Keratinocyte (primary cell): ENCODE results near the gene PTPN4. TPM values are rescaled to one million over a fixed set of nuclear protein-coding genes. Genes with fewer than 3 reads are reported as not detected.

Experiments used
- DNase-seq: peaks from one replicate; pipeline ENCODE4 v3.0.0-alpha.2; 2011; ENCODE audit warnings: low read depth, missing footprints, low spot score
- FAIRE-seq: peaks from 2 replicates; lab custom pipeline; 2011; peaks lifted over from hg19 to GRCh38; lab: Jason Lieb, UNC
- H2AFZ ChIP-seq: 2 replicates; pipeline ENCODE4 v1.6.0; 2012; ENCODE audit warnings: low read length, control low read depth, inconsistent platforms; ENCODE audit not compliant: control insufficient read depth
- H3K27ac ChIP-seq: 2 replicates; pipeline ENCODE4 v1.5.1; 2011; ENCODE audit warnings: low read length; ENCODE audit not compliant: control insufficient read depth, insufficient read depth
- H3K27me3 ChIP-seq: 3 replicates; pipeline ENCODE4 v1.6.0; 2011; ENCODE audit warnings: low read length; ENCODE audit not compliant: control insufficient read depth, insufficient read depth; ENCODE audit errors: extremely low read depth
- H3K36me3 ChIP-seq, 2 experiments: 2 replicates in 1 of 2; 3 replicates in 1 of 2; pipeline ENCODE4 v1.5.1; 2011; ENCODE audit warnings: low read length in 2 of 2, mild to moderate bottlenecking in 1 of 2; ENCODE audit not compliant: control insufficient read depth in 2 of 2, insufficient read depth in 2 of 2; ENCODE audit errors: extremely low read depth in 1 of 2
- H3K4me1 ChIP-seq: 3 replicates; pipeline ENCODE4 v1.5.1; 2011; ENCODE audit warnings: low read length; ENCODE audit not compliant: control insufficient read depth, insufficient read depth; ENCODE audit errors: extremely low read depth
- H3K4me2 ChIP-seq: 3 replicates; pipeline ENCODE4 v1.6.0; 2011; ENCODE audit warnings: low read depth, low read length; ENCODE audit not compliant: control insufficient read depth, insufficient read depth; ENCODE audit errors: extremely low read depth
- H3K4me3 ChIP-seq, 3 experiments: fragments of 200-600 bp in 1 of 3; sonication (generic) in 1 of 3; 2 replicates in 2 of 3; 3 replicates in 1 of 3; pipeline ENCODE4 v1.5.1; 2011 to 2016; ENCODE audit warnings: low read length in 3 of 3, mild to moderate bottlenecking in 3 of 3, control low read depth in 2 of 3, inconsistent platforms in 1 of 3, low read depth in 1 of 3, mixed read lengths in 1 of 3, mixed run types in 1 of 3, moderate library complexity in 1 of 3; ENCODE audit not compliant: control insufficient read depth in 2 of 3, insufficient read depth in 2 of 3; ENCODE audit errors: extremely low read depth in 1 of 3
- H3K79me2 ChIP-seq: 2 replicates; pipeline ENCODE4 v1.6.0; 2012; ENCODE audit warnings: low read length; ENCODE audit not compliant: control insufficient read depth, insufficient read depth
- H3K9ac ChIP-seq: 3 replicates; pipeline ENCODE4 v1.6.0; 2011; ENCODE audit warnings: low read length; ENCODE audit not compliant: control insufficient read depth, insufficient read depth; ENCODE audit errors: extremely low read depth
- H3K9me1 ChIP-seq: 3 replicates; pipeline ENCODE4 v1.6.0; 2011; ENCODE audit warnings: low read length; ENCODE audit not compliant: control insufficient read depth, insufficient read depth; ENCODE audit errors: extremely low read depth
- H3K9me3 ChIP-seq: 2 replicates; pipeline ENCODE4 v1.5.1; 2012; ENCODE audit warnings: low read depth, low read length; ENCODE audit not compliant: control insufficient read depth
- H4K20me1 ChIP-seq: 3 replicates; pipeline ENCODE4 v1.6.0; 2011; ENCODE audit warnings: low read length; ENCODE audit not compliant: control insufficient read depth, insufficient read depth; ENCODE audit errors: extremely low read depth
- EZH2 ChIP-seq: IDR thresholded peaks from one replicate; pipeline ENCODE4 v1.6.1; 2012; ENCODE audit warnings: inconsistent platforms, mild to moderate bottlenecking, low read length, moderate library complexity
- dilution Hi-C: fragments of 300-500 bp; cut with MboI; formaldehyde crosslinking; loops from one replicate; pipeline ENCODE4 v1.7.0; 2020; ENCODE audit warnings: low sequenced_read_pairs; ENCODE audit not compliant: extremely low pct_ligation_motif_present
- polyA plus RNA-seq, 5 experiments: library from polyadenylated mRNA; depleted of rRNA in 3 of 5; stranded (reverse) in 3 of 5; stranded (forward) in 1 of 5; unstranded in 1 of 5; fragments of >200 nt; gene quantifications; 1 replicate in 1 of 5; 2 replicates in 3 of 5; 3 replicates in 1 of 5; pipeline versions ENCODE4 v1.2.1 to v1.2.3, GENCODE V29; 2011 to 2012; ENCODE audit warnings: missing spikeins in 2 of 5, low read depth in 1 of 5, low replicate concordance in 1 of 5
- TF ChIP-seq, protein P1 (sequence below), 3 experiments: IDR thresholded peaks in 1 of 3; conservative IDR thresholded peaks in 1 of 3; optimal IDR thresholded peaks in 1 of 3; 2 replicates in 2 of 3; 3 replicates in 1 of 3; pipeline versions ENCODE3 to v1.5.1; 2011; ENCODE audit warnings: low read length in 3 of 3, mild to moderate bottlenecking in 3 of 3, moderate library complexity in 2 of 3, control low read depth in 1 of 3, inconsistent platforms in 1 of 3; ENCODE audit not compliant: insufficient read depth in 2 of 3; ENCODE audit errors: extremely low read depth in 1 of 3

PTPN4 gene
- polyA plus RNA-seq, 1 donor (not counting 4 experiments of a cell fraction or from before 2014, with no cell fraction given): 20.6 TPM

DNA sequence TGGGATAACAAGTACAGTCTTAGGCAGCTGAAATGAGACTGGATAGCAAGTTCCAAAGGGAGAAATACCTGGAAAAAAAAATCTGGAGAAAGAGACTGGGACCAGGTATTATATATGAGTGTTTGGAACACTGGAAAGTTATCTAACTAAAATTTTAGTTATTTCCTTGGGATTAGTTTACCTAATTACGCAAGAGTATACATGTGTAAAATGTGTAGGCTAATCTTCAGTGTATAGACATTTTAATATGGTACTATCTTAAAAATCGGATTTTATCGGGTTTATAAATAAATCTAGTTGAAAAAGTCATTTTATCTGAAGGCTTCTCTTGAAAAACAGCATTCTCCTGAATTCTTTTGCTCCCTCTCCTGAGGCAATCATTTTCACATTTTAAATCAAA is 257.1 kb downstream of the PTPN4 start:
- Histone ChIP-seq H3K4me3 (no peak overlapping the region), H3K9me3 (no peaks in the 10 kb centered on the region), H3K79me2 (peaks cover 23% of the 10 kb centered on the region), H3K36me3 (no peaks in the 10 kb centered on the region), H3K4me1 (peaks cover 17% of the 10 kb centered on the region), H2AFZ (no peak overlapping the region), H3K9ac (no peak overlapping the region), H3K4me2 (no peak overlapping the region), H3K9me1 (peaks cover 2% of the 10 kb centered on the region), H3K27me3 (no peaks in the 10 kb centered on the region), H3K27ac (no peak overlapping the region), H4K20me1 (no peaks in the 10 kb centered on the region)
- dilution Hi-C loops: no loop called here
- DNase-seq (no peak), FAIRE-seq (no peak)
- TF ChIP-seq EZH2: no peak
- TF ChIP-seq, protein P1, sequence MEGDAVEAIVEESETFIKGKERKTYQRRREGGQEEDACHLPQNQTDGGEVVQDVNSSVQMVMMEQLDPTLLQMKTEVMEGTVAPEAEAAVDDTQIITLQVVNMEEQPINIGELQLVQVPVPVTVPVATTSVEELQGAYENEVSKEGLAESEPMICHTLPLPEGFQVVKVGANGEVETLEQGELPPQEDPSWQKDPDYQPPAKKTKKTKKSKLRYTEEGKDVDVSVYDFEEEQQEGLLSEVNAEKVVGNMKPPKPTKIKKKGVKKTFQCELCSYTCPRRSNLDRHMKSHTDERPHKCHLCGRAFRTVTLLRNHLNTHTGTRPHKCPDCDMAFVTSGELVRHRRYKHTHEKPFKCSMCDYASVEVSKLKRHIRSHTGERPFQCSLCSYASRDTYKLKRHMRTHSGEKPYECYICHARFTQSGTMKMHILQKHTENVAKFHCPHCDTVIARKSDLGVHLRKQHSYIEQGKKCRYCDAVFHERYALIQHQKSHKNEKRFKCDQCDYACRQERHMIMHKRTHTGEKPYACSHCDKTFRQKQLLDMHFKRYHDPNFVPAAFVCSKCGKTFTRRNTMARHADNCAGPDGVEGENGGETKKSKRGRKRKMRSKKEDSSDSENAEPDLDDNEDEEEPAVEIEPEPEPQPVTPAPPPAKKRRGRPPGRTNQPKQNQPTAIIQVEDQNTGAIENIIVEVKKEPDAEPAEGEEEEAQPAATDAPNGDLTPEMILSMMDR (optimal IDR thresholded peaks at IDR 0.05 in 1 of 3, IDR thresholded peaks at IDR 0.05 in 1 of 3, conservative IDR thresholded peaks at IDR 0.05 in 1 of 3; ENCODE audit: extremely low read depth in 1 of 3, insufficient read depth in 2 of 3, low read length in 3 of 3): no peak

DNA sequence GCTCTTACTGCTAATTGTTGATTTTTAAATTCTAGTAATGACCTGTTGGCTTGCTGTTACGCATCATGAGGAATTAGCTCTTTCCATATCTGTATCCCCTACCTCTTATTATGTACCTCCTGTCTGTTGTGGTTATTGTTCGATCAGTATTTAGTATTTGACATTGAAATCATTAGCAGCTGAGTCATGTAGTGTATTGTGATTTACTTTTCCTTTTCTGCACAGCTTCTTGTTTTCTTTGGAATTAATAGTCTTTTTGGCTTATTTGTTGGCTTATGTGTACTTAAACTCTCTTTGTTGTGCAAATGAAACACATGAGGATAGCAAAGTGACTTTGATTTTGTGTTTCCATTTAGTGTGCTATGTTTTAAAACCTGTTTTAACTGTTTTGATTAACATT is 257.5 kb downstream of the PTPN4 start:
- no peaks in the 10 kb centered on the region for H3K36me3 ChIP-seq
- no peaks in the 10 kb centered on the region for H4K20me1 ChIP-seq
- peaks cover 23% of the 10 kb centered on the region for H3K79me2 ChIP-seq
- no peaks in the 10 kb centered on the region for H3K27me3 ChIP-seq
- no peak for DNase-seq
- peaks cover under 1% of the 10 kb centered on the region for H3K9me1 ChIP-seq
- peaks cover 15% of the 10 kb centered on the region for H3K4me1 ChIP-seq
- TF ChIP-seq, protein P1 (optimal IDR thresholded peaks at IDR 0.05 in 1 of 3, IDR thresholded peaks at IDR 0.05 in 1 of 3, conservative IDR thresholded peaks at IDR 0.05 in 1 of 3; ENCODE audit: extremely low read depth in 1 of 3, insufficient read depth in 2 of 3, low read length in 3 of 3): no peak
- no peak for TF ChIP-seq EZH2
- H3K9me3 ChIP-seq: no peaks in the 10 kb centered on the region
- no peak overlapping the region for H3K9ac ChIP-seq
- dilution Hi-C loops: no loop called here
- no peak overlapping the region for H3K4me2 ChIP-seq
- no peak overlapping the region for H3K27ac ChIP-seq
- no peak overlapping the region for H2AFZ ChIP-seq
- H3K4me3 ChIP-seq: no peak overlapping the region
- FAIRE-seq: no peak
